Esophagus muscularis mucosa (tissue), 3 donors: ENCODE data around the gene ITPKC.

ENCODE experiments used
- EP300 ChIP-seq: sonication (generic); formaldehyde crosslinking; IDR thresholded peaks from one replicate; pipeline ENCODE4 v1.6.1; 2017; ENCODE audit warnings: antibody characterized with exemption
- TF ChIP-seq, protein P1 (sequence below), 3 experiments: fragments of 200-600 bp in 2 of 3; fragments of 450-650 bp in 1 of 3; sonication (generic) in 2 of 3; IDR thresholded peaks; one replicate each; pipeline ENCODE4 v1.5.1; 2017 to 2019; ENCODE audit warnings: antibody characterized with exemption in 3 of 3, mild to moderate bottlenecking in 2 of 3, moderate library complexity in 1 of 3

- no peak for TF ChIP-seq EP300
- TF ChIP-seq, protein P1, sequence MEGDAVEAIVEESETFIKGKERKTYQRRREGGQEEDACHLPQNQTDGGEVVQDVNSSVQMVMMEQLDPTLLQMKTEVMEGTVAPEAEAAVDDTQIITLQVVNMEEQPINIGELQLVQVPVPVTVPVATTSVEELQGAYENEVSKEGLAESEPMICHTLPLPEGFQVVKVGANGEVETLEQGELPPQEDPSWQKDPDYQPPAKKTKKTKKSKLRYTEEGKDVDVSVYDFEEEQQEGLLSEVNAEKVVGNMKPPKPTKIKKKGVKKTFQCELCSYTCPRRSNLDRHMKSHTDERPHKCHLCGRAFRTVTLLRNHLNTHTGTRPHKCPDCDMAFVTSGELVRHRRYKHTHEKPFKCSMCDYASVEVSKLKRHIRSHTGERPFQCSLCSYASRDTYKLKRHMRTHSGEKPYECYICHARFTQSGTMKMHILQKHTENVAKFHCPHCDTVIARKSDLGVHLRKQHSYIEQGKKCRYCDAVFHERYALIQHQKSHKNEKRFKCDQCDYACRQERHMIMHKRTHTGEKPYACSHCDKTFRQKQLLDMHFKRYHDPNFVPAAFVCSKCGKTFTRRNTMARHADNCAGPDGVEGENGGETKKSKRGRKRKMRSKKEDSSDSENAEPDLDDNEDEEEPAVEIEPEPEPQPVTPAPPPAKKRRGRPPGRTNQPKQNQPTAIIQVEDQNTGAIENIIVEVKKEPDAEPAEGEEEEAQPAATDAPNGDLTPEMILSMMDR (IDR thresholded peaks at IDR 0.05), result no peak
These were observed 7.4 kb downstream of the ITPKC start for GRCh38 chr19:40724315-40724714.
